GM21786 (cell line): ENCODE data around the gene C13orf46.

Source experiments
- ATAC-seq: cut with Tn5 transposase; IDR thresholded peaks from one replicate; pipeline ENCODE4 v1.9.1; 2021; ENCODE audit not compliant: unreplicated experiment

C13orf46 gene

DNA sequence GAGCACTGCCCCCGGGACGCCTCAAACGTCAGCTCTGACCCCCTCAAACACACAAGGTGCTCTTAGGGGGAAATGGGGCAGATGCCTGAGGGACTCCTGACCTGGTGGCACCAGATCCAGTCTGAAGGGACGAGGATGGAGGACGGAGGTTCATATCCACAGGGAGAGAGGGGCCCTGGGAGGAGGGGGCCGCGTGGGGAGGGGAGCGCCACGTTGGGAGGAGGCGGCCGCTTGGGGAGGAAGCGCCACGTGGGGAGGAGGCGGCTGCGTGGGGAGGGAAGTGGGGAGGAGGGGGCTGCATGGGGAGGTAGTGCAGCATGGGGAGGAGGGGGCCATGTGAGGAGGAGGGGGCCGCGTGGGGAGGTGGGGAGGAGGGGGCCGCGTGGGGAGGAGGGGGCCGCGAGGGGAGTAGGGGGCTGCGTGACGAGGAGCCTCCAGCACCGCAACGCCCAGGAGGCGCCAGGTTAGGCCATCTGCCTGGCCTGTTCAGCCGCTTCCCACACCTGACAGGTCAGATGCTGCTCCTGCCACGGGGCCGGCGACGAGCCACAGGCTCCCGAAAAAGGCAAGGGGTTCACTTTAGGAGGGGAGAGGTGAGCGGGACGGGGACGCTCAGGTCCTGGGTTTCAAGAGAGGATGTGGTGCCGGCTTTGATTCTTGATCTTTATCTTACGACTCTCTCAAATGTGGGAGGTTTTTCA, 36.7 kb upstream of the C13orf46 start:
- ATAC-seq: no peak

DNA sequence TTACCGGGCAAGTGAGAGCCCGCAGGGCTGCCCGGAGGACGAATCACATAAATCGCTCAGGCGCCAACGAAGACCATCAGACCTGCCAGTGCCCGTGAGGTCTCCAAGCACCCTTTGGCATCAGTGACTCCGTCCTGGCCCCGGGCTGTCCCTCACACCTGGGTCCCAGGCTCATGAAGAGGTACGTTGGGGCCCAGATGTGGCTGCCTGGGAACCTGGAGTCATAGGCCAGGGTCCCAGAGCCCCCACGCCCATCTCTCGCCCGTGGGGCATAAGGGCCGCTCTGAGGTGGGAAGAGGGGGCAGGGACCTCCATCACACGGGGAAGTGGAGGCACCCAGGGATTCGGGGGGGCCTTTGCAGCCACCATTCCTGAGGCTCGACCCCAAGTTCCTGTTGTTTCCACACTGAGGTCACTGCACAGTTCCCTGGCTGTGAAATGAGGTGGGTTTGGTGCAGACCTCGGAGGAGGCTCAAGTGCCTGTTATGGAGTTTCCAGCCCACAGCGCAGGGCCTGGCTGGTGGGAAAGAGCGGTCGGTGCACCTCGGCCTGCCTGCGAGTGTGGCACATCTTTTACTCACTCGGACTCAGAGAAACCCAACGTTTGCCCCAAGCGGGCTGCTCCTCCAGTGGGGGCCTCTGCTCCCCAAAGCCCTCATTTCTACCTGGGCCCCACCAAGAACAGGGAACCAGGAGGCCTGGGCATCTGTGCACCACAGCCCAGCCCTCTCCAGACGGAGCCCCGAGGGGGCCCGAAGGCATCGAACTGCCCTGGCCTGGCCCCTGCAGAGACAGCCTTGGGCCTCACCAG, 35.9 kb upstream of the C13orf46 start:
- ATAC-seq: no peak

DNA sequence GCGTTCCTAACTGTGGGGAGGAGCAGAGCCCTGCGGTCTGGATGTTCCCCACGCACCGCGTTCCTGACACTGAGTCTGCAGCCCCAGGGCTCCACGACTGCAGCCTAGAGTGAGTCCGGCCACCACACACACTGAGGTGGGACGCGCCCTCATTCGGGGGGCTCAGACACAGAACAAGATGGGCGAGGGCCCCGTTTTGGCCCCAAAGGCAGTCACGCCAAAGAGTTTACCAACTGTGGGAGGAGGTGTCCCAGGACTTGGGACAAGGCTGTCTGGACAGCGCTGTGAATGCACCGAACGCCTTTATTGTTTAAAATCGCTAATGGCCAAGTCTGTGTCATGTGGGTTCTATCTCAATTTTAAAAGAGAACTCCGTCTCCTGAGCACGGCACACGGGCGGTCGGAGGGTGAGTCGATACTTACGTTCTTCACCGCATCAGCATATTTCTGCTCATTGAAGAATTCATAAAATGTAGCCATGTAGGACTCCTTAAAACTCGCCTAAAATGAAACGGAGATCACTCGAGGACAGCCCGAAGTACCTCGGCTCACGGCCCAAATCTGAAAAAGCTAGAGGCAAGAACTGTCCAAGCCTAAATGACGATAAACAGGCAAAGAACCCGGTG, 35.2 kb upstream of the C13orf46 start:
- ATAC-seq: no peak

DNA sequence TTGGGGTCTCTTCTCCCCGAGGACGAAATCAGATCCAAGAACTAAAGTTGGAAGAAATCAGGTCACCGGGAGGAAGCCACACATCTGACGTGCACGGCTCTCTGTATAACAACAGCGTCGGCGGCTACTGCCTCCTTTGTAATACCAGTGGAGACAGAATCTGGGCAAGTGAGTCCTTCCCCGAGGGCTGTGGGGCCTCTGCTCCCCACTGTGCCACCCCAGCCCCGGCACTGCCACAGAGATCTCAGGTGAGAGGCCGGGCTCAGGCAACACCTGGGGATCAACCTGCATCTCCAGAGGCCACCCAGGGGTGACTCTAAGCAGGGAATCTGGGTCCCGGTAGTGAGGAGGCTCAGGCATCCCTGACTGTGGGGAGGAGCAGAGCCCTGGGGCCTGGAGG, 33.7 kb upstream of the C13orf46 start:
- ATAC-seq: no peak

DNA sequence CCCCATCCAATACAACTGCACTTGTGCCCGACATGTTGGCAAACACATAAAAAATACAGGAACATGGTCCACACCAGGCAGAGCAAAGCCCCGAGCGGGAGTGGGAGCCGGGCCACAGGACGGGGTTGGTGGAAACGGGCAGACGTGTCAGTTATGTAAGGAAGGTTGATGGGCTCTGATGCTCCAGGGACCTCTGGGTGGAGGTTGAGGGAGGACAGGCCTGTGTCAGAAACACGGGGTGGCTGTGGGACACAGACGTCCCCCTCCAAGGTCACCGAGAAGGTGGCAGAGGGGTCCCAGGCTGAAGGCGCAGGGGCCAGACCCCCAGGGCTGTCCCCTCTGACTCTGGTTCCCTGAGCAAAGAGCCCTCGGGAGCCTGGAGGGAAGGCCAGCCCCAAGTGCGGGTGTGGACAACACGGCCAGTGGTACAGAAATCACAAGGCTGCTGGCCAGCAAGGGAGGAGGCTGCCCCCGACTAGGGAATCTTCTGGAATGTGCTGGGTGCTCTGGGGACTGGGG, 31.4 kb upstream of the C13orf46 start:
- ATAC-seq: no peak

DNA sequence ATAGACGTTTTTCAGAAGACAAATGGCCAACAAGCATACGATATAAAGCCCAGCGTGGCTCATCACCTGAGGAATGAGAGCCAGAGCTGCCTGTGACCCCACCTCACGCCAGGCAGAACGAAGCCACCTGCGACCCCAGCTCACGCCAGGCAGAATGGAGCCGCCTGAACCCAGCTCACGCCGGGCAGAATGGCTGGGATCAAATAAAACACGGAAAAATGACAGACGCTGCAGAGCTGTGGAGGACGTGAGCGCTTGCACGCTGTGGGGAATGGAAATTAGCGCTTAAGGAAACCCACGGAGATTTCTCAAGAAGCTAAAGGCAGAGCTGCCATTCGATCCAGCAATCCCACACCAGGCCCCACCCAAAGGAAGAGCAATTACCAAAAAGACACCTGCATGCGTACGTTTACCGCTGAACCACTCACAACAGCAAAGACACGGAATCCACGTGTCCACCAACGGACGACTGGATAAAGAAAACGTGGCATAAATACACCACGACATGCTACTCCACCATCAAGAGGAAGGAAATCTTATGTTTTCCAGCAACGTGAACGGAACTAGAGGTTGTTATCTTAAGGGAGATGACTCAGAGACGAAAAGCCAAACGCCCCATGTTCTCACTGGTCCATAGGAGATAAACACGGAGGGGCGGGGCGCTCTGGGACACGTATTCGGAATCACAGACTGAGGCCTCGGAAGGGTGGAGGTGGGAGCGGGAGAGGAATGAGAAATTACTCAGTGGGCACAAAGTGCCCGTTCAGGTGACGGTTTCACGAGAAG, 30.7 kb upstream of the C13orf46 start:
- ATAC-seq: no peak

DNA sequence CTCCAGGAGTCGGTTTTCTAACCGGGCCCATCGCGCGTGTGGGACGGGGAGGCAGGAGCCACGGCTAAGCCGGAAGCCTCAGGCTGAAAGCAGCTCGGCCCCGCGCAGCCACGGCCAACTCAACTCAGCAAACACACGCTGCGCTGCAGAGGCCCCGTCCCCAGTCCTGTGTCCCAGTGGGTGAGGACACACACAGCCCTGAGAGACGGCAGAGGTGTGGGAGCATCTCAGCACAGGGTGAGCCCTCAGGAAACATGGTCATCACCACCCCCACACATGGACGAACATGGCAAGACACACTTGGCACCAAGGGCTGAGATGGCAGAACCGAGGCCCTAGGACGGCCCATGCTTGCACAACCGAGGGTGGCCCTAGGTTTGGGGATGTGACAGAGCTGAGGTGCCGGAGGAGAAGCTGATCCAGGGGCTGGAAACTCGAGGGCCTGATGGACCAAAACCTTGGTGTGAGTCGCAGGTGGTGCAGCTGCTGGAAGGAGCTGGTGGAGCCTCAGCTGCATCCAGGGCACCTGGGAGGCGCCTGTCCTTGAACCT, 29.0 kb upstream of the C13orf46 start:
- no peak for ATAC-seq

DNA sequence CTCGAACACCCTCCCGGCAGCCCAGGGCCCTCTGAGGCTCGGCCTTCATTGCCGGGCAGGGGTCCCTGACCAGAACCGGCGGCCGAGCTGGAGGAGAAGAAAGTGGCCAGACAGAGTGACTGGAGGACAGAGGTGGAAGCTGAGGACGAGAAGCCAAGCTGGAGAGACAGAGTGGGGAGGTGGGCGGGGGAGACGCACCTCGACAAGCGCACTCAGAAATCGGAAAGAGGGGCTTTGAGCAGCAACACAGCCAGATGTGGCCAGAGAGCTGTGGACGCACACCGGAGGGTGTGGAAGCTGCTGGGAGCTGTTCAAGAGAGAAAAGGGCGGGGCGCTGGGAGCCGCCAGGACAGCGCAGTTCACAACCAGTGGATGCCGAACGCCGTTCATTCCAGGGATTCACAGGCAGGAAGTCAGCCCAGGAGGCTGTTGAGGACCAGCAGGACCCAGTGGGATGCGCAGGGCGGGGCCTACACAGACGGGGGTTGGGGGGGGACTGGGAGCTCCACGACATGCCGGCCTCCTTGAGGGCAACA, 28.2 kb upstream of the C13orf46 start:
- no peak for ATAC-seq

DNA sequence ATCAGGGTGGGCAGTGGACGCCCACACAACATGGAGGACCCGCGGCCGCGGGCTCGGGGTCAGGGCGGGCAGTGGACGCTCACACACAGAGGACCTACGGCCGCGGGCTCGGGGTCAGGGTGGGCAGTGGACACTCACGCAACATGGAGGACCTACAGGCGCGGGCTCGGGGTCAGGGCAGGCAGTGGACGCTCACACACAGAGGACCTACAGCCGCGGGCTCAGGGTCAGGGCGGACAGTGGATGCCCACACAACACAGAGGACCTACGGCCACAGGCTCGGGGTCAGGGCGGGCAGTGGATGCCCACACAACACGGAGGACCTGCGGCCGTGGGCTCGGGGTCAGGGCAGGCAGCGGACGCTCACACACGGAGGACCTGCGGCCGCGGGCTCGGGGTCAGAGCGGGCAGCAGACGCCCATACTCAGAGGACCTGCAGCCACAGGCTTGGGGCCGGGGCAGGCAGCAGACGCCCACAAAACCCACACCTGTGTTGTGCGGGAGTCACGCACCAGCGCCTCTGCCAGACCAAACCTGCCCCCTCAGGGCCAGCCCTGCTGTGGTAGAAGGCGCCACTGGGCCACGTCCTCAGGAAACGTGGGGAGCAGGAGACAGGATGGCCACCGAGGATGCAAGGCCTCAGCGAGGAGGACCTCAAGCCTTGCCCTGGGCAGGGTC, 27.6 kb upstream of the C13orf46 start:
- ATAC-seq: no peak

DNA sequence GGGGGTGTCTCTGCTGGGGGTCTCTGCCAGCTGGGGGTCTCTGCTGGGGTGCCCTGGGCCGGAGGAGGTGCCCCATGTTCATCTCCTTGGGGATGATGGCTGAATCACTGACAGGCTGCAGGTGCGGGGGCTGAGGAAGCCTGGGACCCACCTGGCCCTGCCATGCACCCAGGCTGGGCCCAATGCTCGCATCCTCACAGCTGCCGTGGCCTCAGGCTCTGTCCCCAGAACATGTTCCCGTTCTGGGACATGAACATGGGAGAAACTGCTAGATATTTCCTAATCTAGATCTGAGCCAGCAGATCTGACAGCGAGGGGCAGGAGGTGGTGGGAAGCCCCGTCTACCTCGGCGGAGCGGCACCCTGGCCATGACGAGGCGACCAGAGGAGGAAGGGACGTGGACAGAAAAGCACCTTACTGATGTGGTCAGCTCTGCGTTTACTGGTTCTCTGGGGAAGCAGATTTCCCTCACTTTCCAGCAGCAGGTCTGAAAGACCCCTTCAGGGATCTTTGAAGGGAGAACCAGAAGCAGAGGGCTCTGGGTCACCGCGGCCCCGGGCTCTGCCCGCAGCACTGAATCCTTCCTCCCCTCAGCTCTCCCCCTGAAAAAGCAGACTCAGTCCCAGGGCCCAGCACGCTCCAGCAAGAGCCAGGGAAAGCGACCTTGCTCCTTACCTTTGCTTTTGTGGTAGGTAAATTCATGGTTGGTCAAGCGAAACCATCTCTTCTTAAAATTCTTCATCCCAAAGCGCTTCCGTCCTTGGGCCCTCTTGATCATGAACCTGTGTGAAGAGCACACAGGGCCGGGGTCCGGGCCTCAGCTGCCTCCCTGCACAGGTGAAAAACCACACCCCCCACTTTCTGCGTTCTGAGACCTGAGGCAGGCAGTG, 26.5 kb upstream of the C13orf46 start:
- no peak for ATAC-seq

DNA sequence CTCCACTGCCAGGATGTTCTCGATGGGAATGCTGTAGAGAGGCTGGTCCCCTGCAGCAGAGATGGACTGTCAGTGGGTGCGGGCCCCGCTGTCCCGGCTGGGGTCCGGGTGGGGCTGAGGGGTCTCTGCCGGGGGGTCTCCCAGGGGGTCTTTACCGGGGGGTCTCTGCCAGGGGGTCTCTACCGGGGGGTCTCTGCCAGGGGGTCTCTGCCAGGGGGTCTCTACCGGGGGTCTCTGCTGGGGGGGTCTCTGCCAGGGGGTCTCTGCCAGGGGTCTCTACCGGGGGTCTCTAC, 25.7 kb upstream of the C13orf46 start:
- no peak for ATAC-seq

DNA sequence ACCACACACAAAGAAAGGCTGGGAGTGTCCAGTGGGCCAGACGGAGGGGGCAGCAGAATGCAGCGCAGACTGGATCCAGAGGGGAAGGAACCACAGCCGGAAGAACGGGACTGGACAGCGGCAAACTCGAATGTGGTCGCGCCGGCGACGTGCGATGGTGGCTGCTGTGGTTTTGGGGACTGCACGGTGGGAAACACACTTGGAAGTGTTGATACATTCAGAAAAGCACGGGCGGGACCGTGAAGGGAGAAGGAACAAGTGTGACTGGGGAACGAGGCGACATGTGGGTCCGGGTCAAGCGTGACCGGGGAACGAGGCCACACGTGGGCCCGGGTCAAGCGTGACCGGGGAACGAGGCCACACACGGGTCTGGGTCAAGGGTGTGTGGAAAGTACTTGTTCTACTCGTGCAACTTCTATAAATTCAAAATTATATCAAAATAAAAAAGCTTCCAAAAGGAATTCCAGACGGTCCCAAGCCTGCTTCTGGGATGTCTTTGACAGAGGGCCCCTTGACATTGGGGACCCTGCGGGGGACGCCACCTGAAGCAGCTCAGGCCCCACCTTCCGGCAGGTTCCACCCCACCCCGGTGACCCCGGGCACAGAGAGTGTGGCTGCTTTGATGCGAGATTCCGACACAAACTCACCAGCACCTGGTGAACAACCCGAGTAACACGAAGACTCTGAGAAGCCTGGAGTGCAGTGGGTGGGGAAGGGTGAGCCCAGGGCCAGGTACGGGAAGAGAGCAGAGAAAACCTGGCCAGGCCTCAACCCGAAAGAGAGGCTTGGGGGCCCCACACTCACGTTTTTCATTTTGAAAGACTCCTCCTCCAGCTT, 25.1 kb upstream of the C13orf46 start:
- ATAC-seq: no peak

DNA sequence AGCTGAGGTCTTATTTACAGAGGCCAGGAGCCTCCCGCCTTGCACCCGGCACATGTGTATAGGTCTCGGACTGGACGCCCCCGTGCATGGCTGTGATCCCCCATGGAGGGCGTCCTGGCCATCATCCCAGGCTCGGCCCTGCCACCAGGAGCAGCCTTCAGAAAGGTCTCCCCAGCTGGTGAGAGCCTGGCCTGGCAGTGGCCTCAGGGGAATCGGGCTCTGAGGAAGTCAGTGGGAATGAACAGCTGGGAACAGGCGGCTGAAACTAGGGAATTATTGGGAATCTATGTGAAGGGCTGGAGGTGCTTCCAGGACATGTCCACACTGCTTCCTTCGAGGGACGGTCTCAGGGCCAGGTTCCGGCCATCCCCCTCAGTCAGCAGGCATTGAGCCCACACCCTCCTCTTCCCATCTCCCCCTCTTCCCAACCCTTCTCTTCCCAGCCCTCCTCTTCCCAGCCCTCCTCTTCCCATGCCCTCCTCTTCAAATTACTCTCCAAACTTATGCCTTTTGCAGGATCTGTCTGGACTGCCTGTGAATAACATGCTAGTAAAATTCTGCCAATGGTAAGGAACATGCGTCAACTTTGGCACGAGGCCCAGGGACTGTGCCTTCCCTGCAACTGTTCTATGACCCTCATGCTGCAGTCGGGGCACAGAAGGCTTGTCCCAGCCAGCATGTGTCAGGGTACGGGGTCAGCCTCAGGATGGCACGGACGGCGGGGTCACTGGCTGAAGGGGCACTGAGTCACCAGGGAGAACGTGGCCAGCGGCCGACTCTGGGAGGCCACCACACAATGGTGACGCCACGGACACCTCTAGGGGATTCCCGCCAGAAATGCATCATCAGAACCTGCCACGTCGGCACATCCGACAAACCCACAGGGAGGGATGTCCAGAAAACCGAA, 24.2 kb upstream of the C13orf46 start:
- ATAC-seq: no peak

DNA sequence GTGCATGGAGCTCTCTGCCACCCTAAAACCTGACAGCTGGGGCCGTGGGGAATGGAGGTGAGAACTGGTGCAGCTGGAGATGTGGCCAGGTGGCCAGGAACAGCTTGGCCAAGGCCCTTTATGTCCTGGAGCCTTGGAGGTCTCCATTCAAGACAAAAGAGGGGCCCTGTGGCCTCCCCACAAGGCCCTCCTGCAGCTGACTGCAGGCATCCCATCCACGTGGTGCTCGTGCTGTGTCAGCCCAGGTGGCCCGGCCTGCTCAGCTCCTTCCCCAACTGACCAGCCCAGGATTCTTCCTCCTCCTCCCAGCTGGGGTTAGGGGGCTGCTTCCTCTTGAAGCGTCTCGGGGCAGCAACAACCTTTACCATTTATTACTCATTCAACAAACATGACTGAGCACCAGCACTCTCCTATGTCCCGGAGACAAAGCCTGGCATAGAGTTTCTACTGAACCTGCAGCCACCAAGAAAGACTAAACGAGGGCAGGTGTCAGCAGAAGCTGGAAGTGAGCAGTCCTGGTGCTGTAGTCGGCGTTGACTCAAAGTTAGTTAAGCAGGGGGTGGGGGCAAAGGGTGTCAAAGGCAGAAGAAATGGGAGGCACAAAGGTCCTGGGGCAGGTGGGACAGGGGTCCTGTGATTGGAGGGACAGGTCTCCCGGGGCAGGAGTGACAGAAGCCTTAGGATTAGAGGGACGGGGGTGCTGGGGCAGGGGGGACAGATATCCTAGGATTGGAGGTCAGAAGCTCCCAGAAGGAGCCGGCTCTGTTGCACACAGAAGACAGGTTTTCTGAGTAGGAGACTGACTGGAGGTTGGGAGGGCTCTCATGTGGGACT, 23.3 kb upstream of the C13orf46 start:
- no peak for ATAC-seq

DNA sequence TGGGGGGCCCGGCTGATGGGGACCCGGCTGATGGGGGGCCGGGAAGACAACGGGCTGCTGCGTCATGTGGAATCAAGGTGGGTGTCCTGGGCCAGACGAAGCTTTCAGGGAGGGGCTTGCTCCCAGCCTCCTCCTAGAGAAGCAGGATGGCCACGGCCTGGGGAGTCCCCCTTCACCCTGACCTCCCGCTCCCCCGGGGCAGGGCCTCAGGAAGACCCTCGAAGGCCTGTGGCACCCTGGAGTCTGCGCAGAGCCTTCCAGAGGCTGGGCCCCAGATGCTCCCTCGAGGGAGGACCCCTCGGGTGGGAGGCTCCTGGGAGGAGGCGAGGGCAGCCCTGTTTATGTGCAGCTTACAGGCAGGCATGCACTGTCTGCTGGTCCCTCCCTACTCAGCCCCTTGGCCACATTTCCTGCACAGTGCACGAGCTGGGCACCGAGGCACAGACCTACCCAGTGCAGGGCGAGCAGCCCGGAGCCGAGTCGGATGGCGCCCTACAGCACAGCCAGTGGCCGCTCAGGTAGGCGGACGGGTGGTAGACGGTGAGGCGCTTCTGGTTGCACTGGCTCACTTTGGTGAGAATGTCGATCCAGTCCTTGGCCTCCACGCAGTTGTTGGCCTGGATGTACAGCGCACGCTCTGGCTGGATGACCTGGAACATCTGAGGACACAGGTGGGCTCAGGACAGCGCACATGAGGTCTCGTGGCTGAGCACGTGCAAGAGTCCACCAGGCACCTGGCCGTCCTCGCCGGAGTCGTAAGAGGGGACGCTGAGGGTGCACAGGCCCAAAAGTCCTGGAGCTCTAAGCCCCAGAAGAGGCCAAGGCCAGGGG, 22.4 kb upstream of the C13orf46 start:
- ATAC-seq: no peak
